NCI-H510A treated with DMSO at 0.1 percent for 48 hours (cell line): ENCODE data around the gene TMEM135.

Experiments
- DNase-seq: peaks from one replicate; lab custom pipeline; 2025; lab: John Stamatoyannopoulos, UW

The TMEM135 gene

DNA sequence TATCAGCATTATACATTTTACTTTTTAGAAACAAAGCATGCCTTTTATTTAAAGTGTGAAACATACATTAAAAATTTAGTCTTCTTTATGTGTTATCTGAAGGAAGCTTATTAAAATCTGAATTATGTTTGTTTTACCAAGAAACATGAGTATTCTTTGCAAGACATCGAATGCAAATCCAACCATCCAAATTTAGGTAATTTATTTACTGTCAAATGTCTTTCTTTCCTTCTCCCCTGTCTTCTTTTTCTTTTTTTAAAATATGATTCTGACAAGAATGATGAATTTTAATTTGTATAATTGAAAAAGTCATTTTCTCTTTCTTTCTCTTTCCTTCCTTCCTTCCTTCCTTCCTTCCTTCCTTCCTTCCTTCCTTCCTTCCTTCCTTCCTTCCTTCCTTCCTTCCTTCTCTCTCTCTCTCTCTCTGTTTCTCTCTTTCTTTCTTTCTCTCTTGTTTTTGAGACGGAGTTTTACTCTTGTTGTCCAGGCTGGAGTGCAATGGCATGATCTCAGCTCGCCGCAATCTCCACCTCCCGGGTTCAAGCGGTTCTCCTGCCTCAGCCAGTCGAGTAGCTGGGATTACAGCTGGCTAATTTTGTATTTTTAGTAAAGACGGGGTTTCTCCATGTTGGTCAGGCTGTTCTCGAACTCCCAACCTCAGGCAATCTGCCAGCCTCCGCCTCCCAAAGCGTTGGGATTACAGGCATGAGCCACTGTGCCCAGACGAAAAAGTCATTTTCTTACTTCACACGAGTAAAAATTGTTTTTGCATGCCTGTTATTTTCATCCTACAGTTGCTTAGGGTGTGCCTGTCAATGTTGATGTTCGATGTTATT lies 157.5 kb downstream of the TMEM135 start:
- DNase-seq: no peak

DNA sequence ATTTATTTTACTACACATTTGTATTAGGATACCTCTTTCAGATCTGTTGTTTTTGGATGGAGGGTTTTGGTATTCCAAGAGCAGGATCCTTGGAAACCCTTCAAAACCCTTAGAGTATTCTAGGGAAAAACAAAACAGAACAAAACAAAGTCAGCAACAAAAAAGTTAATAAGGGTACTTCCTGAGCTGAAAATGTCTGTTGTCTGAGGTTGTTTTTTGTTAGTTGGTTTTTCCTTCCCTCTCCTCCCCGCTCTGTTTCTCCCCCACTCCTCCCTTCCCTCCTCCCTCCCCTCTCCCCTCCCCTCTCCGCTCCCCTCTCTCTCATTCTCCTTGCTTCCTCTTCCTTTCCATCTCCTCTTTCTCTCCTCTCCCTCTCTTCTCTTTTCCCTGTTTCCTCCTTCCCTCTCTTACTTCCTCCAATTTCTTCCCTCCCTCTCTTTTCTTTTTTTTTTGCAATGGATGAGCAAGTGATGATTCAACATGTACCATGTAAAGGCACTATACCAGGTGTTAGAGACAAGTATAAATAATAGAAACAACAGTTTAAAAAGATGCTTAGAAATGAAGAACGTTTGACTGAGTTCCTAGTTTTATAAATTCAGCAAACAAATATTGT lies 160.6 kb downstream of the TMEM135 start:
- DNase-seq: no peak

DNA sequence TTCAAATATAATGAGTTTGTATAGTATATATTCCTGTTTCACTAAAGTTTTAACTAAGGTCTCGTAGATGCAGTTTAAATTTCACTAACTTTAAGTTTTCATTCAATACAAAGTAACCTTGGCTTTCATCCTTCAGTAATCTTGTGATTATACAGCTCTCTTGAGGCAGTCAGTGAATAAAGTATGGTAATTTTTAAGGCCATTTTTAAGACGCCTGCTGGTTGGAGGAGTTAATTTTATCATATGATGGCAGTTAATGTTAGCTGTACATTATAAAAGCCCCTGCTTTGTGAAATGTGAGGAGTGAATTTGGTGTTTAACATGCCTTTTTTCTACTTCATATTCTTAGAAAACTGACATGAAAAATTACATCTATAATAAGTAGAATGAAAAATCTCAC lies 163.6 kb downstream of the TMEM135 start:
- no peak for DNase-seq

DNA sequence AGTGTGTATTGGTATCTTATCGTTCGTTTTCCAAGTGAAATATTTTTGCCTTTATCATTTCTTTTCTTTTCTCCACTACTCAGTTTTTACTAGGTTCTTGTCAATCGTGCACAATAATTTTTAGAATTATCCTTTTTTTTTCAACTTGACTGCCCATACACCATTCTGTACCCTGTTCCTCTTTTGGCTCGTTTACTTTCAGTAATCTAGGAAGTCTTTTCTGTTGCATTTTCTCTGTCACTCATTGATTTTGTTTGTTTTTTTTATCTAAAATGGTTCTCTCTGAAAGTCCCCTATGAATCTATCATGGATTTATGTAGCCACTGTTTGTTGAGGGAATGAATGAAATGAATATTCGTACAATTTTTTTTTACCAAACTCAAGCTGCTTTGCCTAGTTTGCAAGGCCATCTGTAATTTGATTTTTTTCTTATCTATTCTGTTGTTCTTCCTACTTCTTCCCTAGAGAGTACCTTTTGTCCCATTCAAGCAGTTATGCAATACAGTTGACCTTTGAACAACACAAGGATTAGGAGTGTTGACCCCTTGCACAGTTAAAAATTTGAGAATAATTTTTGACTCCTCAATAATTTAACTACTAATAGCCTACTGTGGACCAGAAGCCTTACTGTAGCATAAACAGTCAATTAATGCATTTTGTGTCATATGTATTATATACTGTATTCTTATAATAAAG lies 166.3 kb downstream of the TMEM135 start:
- DNase-seq: no peak

DNA sequence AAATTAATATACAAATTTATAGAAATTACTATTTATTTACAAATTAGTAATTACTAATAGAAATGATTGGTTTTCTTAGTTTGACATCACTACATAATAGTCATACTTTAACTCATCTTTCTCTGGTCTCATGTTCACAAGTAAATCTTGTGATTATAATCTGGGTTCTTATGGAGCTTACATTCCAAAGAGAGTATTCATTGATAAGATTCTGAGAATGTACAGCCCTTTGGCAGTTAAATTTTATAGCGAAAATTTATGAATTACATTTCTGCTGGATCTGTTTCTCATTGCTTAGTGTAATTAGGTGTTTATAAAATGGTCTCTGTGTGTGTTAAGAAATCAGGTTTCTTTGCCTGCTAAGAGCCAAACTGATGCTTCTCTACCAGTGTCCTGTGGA lies 175.2 kb downstream of the TMEM135 start:
- DNase-seq: no peak

DNA sequence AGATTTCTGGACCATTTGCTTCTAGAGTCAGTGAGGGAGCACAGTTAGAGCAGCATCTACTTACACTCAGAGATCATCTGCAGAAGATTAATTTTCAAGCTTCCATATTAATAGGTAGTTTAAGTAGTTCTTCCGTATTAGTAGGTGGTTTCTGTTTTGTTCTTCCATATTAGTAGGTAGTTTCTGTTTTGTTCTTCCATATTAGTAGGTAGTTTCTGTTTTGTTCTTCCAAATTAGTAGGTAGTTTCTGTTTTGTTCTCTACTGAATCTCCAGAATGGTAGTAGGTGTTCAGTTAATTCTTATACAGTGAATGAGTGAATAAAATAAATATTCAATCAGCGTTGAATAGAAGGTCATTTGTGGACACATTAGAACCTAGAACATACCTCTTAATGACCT lies 175.7 kb downstream of the TMEM135 start:
- DNase-seq: no peak

DNA sequence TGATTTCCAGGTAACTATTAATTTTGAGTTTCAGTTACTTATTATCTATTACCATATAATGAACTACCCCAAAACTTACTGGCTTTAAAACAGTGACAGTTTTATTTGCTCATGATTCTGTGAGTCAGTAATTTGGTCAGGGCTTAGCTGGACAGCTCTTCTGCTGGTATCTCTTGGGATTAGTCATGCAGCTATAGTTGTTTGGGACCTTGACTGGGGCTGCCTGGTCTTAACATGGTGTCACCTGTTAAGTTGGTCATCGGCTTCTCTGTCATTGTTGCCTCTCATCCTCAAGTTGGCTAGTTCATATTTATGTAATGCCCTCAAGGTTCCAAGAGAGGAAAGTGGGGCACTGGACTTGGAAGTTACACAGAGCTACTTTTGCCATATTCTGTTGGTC lies 177.5 kb downstream of the TMEM135 start:
- DNase-seq: no peak

DNA sequence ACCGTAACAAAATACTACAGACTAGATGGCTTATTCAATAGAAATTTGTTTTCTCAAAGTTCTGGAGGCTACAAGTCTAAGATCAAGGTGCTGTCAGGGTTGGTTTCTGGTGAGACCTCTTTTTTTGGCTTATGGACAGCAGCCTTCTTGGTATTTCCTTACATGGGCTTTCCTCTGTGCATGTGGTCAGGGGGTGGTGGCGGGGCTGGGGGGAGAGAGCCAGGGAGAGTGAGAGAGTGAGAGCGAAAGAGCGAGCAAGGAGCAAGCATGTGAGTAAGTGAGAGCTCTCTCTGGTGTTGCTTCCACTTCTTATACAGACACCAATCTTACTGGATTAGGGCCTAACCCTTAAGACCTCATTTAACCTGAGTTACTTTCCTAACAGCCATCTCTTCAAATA lies 181.5 kb downstream of the TMEM135 start:
- DNase-seq: no peak

DNA sequence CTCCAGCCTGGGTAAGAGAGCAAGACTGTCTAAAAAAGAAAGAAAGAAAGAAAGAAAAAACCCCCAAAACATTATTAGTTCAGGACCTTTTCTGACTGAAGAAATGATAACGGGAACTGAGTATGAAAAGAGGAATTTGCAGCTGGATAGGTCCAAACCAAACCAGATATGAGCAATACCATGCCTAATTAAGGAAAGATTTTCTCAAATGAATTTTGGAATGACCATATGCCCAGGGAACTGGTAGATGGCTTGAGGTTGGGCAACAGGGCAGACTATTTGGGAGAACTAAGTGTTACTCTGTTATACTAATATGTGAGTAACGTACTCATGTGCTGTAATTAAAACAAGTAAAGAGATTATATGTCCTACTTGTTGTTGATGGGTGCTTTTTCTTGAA lies 186.1 kb downstream of the TMEM135 start:
- no peak for DNase-seq

DNA sequence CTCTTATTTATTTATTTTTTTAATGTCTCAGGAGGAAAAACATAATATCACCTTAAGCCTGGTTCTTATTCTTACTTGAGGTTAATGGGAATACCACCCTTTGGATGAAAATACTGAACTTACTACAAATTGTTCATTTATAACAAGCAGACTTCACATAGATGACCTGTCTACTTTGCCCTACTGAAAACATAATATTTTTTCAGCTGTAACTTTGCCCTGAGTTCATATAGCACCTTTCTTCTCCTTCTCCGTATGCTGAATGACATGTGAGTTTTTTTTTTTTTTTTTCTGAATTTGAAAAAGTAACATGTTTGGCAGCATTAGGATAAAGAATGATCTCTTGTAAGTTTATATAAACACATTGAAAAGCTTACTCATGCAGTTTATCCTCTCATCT lies 186.8 kb downstream of the TMEM135 start:
- no peak for DNase-seq

DNA sequence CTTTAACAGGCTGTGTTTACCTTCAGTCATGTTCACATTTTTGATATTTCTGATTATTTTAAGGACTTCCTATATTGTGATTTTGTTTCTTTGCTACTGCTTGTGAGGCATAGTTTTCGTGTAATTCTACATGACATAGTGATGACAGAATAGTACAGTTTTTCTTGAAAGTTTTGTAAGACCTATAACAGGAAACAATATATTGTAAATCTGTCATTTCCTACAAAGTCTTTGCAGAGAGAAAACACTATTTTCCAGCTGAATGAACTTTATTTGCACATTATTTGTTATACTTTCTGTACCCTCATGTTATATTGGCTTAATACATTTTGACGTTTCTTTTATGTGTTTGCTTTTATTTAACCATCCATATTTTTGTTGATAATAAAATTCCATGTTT lies 191.1 kb downstream of the TMEM135 start:
- DNase-seq: no peak

DNA sequence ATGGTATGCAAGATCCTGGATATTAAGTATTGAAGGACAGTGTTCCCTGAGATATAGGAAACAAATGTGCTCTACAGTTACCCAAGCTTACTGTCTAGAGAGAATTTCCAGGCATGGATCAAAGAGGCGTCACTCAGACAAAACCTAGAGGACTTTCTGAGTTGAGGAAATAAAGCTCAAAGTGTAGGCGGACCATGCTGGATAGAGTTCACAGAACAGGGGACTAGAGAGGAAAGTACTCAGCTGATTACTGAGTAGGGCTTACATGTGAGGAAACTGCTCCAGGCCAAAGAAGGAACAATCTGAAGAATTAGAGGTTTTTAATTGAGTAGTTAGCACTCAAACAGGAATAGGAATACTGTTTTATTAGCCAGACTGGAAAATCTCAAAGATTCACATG lies 193.3 kb downstream of the TMEM135 start:
- DNase-seq: no peak

DNA sequence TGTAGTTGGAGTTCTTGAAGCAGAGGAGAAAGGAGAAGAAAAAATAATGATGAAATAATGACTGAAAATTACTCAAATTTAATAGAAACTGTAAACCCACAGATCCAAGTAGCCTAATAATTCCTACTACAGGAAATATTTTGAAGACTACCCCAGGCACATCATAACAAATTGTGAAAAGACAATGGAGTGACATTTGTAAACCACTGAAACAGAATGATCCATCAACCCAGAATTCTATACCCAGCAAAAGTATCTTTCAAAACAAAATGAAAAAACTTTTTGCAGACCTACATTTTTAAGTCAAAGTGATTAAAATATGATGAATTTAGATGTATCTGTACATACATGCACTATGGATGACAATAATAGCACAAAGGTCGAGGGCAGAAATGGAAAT lies 194.6 kb downstream of the TMEM135 start:
- DNase-seq: no peak

DNA sequence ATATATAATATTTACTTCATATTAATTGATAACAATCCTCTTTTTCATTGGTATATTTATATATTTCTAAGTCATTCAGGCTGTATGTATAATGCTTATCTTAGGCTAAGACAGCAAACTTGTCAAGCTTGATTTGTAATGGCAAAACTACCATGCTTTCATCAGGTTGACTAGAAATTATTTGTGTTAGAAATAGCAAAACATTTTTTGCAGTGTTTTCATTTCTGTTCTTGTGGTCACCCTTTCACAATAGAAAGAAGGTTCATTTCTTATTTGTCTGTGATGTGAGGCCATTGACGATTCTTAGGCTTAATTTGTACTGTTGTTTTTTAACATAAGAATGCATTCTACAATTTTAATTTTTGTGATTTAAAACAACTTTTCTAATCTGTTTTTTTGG lies 197.6 kb downstream of the TMEM135 start:
- DNase-seq: no peak

DNA sequence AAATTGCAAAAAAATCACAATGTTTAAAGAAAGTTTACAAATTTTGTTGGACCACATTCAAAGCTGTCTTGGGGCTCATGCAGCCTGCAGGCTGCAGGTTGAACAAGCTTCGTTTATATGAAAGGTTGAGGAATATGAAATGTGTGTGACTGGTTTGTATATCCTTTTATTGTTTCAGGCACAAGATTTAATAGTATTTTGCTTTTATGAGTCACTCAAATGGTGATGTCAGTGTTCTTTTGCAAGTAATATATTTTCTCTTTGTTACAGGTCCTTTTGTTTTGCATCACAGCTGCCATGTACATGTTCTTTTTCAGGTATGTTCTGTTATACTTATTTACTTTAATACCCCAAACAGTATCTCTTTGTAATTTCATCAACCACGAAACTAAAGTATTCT lies 198.6 kb downstream of the TMEM135 start:
- DNase-seq: no peak

DNA sequence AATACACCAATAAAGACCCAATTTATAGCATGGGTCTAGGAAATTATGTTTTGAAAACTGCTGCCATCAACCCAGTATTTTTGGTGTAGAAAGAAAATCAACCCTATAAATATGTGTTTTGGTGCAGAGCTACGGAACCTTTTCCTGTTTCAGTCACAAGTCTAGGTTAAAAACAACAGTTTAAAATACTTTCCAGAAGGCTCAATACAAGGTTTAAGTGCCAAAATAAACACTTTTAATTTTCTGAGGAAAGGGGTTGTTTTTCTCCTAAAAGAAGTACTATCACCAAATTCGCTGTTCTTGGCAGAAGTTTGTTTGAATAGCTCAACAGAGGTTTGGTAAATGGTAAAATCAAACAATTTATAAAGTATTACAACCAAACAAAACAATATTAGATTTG lies 201.3 kb downstream of the TMEM135 start:
- DNase-seq: no peak

DNA sequence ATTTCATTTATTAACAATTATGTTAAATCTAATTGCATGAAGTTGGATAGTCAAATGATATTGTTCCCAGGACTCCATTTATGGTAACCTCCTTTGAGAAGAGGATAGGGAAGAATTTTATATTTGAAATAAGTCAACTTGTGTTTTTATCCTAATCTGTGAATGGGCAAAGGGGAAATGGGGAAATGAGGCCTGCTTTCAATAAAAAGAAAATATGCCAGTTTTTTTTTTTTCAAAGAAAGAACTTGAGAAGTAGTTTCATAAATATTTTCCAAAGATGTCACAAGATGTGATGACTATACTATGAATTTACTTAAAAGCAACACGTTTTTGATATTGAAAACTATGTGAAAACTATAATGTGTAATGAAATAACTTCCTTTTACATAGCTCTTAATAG lies 201.8 kb downstream of the TMEM135 start:
- DNase-seq: no peak

DNA sequence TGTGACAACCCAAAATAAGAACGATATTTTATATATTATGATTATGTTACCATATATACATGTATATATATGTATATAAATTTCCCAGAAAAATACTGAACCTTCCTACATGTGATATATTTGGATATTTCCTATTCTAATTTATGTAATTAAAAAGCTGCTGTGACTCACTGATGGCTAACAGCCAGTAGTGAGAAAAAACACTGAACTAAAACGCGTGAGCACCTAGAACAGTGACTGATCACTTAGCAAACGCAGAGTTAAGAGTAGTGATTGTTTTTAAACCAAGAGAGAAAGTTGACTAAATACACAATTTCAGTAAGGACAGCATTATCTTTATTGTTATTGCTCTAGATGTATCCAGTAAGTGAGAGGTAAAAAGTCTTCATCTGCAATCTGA lies 213.8 kb downstream of the TMEM135 start:
- no peak for DNase-seq

DNA sequence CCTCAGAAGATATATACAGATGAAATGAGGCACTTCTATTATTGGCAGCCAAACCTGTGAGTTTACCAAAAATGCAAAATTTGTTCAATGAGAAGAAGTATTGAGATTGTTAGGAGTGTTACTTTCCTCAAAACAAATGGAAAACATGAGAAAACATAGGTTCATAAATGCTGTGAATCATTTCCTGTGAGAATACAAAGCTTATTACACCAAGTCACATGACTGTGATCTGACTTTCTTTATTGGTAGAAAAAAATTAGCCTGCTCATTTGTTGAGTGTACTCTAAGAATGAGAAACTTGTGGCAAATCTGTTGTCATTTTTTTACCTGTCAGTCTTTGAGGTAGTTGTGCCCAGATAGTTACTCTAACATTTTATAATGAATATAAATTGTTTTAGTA lies 215.1 kb downstream of the TMEM135 start:
- DNase-seq: no peak

DNA sequence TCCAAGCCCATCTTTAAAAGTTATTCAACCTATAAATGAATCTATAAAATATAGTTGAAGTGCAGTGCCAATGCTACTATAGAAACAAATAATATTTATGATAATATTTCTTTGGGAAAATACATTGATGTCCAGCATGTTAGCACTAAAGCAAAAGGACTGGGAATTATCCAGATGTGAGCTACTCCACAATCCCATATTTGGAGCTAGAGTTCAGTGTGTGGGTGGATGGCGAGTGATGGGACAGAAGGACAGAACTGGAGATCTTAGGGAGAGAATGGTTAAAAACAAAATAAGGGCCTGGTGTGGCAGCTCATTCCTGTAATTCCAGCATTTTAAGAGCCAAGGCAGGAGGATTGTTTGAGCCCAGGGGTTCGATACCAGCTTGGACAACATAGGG lies 216.8 kb downstream of the TMEM135 start:
- no peak for DNase-seq

DNA sequence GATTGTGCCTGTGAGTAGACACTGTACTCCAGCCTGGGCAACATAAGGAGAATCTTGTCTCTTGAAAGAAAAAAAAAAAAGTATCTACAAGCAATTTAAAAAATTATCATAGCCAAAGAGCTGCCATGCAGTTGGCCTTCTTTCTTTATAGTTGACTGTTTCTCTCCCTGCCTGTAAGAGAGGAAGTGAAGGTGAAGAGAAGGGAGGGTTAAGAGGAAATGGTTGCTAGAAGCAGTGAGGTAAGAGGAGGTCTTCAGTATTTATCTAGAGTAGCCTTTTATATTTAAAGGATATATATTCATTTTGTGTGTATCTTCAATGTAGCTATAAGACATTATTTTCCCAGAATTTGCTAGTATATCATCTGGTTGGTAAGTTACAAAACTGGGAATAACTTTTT lies 217.9 kb downstream of the TMEM135 start:
- DNase-seq: no peak

DNA sequence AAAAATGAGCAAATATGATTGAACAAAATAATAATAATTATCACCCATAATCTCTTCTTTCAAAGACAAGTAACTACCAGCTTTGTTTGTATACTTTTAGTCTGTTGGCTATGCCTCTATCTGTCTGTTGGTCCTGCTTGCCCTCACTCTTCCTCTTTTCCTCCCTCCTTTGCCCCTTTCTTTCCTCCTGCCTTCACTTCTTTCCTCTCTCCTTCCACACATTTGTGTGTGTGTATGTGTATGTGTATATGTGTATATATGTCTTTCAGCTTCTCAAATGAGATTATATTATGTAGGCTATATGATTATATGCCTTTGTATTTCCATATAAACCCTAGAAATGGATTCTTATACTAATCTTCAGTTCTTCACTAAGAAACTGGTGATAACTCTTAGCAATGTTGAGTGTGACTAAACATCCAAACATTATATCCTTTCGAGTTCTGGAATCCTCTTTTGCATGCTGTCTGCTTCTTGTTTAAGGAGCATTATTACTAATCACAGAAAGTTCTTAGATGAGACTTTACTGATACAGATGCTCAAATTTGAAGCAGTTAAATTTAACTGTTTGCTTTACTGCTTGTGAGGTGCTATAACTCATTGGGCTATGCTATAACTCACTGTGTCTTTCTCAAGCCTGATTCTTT lies 219.1 kb downstream of the TMEM135 start:
- no peak for DNase-seq
